GM18520 (cell line): ENCODE measurements around the gene TPSB2.
"Not testable (repeated sequence)": the region's sequence is repeated elsewhere in the genome, so short reads cannot be mapped to it uniquely, and the experiment has no call there.

Experiments used
- ATAC-seq: cut with Tn5 transposase; IDR thresholded peaks from one replicate; pipeline ENCODE4 v1.9.1; 2021; ENCODE audit not compliant: unreplicated experiment

The TPSB2 gene

DNA sequence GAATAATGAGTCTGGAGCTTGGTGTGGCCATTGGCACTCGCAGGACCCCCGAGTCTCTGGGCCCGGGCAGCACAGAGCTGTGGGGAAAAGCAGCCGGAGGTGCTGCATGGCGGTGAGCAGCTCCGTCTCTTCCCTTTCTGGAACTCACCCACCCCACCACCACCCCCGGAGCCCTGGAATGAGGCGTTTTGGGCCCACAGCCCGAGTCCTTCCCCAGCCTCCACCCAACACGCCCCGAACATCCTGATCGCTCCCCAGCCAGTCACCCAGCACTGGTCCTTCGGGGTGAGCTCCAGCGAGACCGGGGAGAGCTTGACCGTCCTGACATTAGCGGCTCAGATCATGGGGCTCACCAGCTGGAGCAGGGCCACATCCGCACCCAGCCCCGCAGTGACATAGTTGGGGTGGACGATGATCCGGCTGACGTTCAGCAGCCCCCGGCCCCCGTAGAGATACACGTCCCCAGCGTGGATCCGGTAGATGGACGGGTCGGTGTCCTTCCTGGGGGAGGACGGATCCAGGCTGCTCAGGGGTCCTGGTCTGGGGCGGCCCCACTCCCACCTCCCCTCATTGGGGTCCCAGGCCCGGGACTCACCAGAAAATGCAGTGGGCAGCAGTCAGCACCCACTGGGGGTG, 32.3 kb upstream of the TPSB2 start:
- no peak for ATAC-seq

DNA sequence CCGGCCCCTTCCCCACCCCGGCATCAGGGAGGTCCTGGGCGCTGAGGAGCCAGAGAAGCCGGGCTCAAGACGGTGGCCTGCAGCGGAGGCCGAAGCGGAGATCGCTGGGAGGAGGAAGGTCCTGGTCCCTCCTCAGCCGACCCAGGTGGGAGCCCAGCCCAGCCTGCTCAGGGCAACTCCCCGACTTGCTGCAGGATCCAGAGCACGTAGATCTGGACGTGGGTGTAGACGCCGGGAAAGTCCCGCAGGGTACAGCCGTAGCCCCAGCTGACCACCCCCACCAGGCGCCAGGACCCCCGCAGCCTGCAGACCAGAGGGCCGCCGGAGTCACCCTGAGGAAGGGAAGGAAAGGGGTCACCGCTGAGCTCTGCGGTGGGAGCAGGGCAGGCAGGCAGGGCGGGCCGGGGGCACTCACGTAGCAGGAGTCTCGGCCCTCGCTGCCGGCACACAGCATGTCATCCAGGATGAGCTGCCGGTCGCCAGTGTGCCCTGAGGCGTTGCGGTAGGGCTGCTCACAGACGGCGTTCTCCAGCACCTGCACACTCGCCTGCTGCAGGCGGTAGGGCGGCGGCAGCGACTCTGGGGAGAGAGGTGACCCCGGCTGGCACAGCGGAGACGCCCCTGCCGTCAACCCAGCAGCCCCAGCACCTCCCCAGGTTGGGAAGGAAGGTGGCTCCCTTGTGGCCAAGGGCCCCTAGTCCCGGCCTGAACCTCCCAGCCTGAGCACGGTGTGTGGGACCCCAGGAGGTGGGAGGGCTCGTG, 31.3 kb upstream of the TPSB2 start:
- no peak for ATAC-seq

DNA sequence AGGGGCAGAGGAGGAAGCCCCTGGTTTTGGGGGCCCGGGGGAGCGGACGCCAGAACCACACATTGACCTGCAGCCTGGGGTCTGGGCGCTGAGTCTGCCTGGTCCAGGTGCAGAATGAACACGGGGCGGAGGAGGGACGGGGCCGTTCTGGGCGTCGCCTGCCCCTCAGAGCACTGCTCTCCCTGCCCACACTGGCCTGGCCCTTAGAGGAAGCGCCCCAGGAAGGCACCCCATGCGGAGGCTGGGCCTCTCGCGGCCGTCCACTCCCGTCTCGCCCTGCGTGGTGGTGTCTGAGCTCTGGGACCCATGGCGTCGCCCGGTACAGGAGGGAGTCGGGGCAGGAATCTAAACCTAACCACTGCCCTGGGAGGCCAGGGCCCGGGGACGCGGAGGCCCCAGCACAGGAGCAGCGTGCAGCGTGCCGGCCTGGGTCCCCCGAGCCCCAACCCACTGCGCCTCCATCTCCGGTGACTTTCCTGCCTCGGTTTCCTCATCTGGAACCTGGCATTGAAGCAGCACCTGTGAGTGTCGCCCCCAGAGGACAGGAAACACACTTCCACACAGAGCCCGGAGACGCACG, 30.2 kb upstream of the TPSB2 start:
- no peak for ATAC-seq

DNA sequence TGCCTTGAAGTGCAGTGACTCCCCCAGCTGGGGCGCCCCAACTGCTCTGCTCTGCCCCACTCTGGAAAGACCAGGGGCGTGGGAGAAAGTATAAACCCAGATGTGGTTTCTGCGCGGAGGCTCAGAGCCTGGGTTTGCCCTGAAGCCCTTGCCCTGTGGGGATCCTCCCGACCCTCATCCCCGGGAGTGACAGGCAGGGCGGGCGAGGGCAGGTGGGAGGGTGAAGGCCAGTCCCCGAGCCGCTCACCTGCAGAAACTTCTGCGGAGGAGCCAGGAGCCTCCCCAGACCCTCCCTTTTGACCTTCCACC, 29.7 kb upstream of the TPSB2 start:
- ATAC-seq, result no peak

DNA sequence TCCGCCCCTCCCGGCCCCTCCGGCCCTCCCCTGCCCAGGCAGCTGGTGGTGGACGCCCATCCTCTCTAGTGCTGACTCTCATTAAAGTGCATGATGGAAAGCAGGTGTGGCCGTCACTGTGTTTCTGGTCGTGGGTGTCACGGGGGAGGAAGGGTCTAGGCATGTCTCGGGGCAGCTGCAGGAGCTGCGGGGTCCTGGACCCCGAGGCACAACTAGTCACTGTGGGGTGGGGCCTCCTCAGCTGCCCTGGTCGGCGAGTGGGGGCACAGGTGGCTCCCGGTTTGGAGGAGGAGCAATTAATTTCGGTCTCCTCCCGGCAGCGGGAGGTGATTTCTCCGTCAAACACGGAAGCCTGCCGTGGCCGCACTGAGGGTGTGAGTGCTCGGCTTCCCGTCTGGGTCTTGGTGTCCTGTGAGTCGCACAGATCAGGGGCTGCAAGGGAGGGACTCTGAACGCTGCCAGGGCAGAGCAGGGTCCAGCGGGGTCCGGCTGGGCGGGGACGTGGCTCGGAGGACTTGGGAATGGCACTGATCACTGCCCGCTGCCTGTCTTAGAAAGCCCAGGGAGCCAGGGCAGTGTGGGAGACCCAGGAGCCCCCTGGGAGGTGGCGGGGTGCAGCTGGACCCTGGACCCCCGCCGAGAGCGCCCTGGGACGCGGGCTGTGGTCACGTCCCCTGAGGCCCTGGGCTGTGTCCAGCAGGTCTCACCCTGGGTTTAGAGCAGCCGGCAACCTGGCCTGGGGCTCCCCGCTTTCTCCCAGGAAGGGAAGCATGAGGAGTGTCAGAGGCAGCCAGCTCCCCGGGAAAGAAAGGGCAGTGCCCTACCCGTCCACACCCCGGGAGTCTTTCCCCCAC, 29.1 kb upstream of the TPSB2 start:
- ATAC-seq, result no peak

DNA sequence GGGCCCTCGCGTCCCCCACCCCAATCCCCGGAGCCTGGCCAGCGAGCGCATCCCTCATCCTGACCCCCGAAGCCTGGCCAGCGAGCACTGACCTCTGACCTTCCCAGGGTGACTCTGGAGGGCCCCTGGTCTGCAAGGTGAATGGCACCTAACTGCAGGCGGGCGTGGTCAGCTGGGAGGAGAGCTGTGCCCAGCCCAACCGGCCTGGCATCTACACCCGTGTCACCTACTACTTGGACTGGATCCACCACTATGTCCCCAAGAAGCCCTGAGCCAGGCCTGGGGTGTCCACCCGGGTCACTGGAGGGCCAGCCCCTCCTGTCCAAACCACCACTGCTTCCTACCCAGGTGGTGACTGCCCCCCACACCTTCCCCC, 28.2 kb upstream of the TPSB2 start:
- no peak for ATAC-seq

DNA sequence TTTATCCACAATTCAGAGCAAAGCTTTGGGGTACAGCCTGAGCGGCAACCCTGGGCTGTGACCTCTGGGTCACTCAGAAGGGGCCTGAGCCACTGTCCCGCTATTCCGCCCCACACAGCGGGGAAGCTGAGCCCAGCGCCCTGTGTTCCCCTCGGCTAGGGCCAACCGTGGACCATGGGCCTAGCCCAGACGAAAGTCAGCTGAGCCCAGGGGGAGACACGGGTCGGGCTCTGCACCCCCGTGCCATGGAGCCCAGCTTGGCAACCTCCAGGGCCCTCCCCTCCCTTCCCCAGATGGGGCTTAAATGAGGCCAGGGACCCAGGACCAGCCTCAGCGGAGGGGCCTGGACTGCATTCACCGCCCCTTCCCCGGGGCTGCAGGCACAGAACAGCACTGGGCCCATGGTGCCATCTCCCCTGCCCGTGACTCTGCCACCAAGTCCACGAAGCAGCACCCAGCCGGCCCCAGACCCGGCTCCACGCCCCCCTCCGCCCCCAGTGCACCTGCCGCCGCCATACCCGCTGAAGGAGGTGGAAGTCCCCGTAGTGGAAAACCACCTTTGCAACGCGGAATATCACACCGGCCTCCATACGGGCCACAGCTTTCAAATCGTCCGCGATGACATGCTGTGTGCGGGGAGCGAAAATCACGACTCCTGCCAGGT, 27.7 kb upstream of the TPSB2 start:
- ATAC-seq, result no peak

DNA sequence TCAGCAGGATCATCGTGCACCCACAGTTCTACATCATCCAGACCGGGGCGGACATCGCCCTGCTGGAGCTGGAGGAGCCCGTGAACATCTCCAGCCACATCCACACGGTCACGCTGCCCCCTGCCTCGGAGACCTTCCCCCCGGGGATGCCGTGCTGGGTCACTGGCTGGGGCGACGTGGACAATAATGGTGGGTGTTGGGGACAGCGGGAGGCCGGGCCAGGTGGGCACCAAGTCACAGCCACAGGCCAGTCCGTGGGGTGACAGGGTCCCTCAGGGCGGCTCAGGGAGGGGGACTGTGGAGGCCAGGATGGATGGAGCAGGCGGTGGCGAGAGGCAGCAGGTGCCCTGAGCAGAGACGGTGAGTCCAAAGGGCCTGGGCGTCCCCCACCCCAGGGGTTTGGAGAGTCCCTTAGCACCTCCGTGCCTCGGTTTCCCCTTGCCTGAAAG, 26.9 kb upstream of the TPSB2 start:
- ATAC-seq, result no peak

DNA sequence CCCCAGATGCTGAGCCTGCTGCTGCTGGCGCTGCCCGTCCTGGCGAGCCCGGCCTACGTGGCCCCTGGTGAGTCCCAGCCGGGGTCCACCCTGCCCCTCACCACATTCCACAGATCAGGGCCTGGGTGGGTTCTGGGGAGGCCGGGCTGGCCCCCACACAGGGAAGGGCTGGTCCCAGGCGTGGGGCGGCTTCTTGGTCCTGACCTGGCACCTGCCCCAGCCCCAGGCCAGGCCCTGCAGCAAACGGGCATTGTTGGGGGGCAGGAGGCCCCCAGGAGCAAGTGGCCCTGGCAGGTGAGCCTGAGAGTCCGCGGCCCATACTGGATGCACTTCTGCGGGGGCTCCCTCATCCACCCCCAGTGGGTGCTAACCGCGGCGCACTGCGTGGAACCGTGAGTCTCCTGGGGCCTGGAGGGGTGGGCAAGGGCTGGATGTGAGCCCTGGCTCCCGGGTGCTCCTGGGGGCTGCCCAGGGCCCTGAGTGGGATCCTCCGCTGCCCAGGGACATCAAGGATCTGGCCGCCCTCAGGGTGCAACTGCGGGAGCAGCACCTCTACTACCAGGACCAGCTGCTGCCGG, 26.4 kb upstream of the TPSB2 start:
- not testable (repeated sequence) for ATAC-seq

DNA sequence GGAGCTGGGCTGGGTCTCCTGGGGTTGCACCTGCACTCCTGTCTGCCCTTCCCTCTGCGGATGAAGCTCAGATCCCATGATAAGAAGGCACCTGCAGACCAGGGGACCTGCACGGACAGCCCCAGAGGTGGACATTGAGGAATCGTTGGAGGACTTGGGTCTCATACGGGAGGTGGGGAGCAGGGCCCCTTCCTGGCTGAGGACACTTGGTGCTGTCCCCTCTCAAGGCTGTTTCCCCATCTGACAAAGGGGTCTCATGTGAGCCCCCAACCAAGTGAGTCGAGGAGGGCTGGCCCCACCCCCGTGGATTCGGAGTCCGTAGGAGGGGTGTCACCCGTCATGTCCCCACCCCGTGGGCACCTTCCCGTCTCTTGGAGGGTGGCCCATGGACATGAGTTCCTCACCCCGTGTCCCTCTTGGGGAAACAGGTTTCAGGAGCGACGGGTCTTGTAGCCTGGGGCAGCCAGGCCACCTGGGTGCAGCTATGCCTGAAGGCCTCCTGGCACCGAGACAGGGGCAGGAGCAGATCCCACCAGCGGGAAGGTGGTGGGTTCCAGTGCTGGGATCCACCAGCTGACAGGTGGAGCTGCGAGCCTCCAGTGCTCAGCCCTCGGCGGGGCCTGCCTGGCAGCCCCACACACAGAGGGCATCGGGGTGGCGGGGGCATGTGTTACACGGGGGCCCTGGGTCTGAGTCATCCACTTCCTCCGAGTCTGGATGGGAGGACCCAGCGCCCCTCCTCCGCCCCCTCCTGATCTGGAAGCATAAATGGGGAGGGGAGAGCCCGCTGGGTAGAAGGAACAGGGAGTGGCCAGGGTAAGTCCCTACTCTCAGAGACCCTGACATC, 25.5 kb upstream of the TPSB2 start, which contains the start of gene TPSD1:
TPSD1 (plus strand) TSS at position 794 of the 847 bp plus-strand sequence. CDS start 212 bp downstream, outside the sequence.
- not testable (repeated sequence) for ATAC-seq

DNA sequence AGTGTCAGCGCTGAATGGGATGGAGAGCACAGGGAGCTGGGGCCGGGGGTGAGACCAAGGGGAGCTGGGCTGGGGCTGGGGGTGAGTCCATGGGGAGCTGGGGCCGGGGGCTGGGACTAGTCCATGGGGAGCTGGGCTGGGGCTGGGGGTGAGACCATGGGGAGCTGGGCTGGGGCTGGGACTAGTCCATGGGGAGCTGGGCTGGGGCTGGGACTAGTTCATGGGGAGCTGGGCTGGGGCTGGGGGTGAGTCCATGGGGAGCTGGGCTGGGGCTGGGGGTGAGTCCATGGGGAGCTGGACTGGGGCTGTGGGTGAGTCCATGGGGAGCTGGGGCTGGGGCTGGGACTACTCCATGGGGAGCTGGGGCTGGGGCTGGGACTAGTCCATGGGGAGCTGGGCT, 24.8 kb upstream of the TPSB2 start:
- not testable (repeated sequence) for ATAC-seq

DNA sequence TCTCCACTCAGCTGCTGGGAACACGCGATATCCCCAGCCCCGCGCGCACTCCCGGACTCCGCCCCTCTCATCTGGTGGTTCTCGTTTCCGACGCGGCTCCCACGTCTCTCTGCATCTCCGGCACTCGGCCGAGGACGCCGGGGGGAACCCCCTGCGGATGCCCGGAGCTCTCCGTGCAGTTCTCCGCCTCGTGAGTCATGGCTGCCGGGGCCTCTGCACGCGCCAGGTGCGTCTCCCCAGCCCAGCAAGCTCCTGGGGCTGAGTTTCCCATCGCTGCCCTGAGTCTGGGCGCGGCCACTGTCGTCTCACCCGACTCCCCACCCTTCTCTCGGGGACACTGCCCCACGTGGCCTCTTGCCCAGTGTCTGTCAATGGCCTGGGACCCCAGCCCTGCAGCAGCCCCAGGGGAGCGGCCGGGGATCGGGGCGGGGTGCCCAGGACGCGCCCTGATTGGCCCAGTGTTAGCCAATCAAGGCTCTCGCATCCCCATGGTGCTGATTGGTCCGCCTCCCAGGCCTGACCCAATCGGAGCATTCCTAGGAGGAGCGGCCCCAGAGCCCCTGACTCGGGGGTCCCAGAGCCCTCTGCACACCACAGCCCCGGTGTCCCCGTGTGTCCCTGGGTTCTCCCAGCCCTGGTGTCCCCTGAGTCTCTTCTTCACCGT, 23.8 kb upstream of the TPSB2 start:
- not testable (repeated sequence) for ATAC-seq

DNA sequence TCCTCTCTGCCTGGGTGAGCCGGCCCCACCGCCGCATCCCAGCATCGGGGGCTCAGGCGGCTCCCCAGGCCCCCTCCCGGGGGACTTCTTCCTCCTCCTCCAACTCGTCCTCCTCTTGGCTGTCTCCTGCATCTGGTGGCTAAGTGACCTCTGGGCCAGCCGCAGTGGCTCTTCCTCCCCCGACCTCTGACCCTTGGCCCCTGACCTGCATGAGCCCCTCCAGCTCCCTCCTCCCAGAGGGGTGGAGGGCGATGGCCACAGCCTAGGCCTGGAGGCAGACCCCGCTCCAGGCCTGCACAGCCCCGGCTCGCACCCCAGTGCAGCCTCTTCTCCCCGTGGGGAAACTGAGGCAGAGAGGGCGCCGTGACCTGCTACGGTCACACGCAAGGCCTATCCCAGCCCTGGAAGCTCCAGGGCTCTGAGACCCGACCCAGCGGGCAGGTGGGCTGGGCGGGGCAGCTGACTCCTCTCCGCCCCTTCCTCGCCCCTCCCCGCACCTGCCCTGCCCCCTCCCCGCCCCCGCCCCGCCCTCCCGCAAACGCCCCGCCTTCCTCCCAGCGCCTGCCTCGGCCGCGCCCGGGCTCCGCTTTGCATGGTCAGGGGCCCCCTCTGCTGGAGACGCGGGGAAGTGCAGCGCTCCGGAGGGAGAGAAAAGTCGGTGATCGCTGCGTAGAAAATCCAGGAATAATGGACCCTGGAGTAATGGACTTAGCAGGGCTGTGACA, 19.2 kb upstream of the TPSB2 start:
- ATAC-seq, result not testable (repeated sequence)

DNA sequence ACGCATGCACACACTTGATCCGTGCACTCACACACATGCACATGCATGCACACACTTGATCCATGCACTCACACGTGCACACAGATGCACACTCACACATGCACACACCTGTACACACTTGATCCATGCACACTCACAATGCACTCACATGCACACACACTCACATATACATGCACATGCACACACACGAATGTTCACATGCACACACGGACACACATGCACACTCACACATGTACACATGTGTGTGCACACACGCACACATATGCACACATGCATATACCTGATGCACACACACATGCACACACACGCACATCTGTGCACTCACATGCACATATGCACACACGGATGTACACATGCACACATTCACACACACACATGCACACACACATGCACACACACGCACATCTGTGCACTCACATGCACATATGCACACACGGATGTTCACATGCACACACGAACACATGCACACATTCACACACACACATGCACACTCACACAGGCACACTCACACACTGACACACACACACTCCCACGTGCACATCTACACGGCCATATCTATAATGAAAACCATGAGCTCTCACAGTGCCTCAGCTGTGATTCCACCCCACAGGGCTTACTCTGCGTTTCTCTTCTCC, 18.0 kb upstream of the TPSB2 start:
- ATAC-seq, result not testable (repeated sequence)

DNA sequence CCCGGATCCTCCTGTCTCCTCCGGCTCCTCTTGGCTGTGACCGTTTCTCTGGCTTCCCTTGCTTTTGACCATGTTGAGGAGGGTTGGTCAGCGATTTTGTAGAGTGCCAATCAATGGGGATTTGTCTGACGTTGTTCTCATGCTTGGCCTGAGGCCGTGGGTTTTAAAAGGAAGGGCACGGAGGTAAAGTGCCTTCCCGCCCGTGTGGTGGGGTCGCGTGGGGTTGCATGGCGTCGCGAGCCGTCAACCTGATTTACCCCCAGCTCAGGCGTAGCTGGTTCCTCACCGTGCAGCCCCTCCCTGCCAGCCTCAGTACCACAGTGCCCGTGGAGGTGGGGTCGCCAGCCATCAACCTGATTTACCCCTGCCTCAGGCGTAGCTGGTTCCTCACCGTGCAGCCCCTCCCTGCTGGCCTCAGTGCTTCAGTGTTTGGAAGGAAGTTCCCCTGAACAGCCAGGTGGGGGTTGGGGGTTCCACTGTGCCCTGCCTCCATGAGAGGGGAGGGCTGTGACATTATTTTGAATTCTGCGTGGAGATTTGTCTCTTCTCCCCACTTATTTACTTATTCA, 15.6 kb upstream of the TPSB2 start:
- no peak for ATAC-seq

DNA sequence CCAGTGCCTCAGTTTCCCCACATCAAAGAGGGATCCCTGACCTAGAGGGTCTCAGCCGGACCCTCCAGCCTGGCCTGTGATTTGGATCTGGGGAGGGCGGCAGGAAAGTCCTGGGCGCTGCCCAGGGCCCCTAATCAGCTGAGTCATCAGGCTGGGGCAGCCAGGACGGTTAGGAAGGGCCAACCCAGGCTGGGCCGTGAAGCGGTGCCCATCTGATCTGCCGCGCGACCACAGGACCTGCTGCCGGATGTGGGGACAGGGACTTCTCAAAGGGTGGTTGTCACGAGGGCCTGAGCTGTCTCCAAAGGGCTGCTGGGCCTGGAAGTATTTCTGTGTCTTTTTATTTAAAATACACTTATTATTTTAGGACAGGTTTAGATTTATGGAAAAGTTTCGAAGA, 14.9 kb upstream of the TPSB2 start:
- no peak for ATAC-seq
